ENCODE data around the gene RGL3. TPM values are rescaled to one million over a fixed set of nuclear protein-coding genes. Genes with fewer than 3 reads are reported as not detected.
"Not testable (repeated sequence)": the region's sequence is repeated elsewhere in the genome, so short reads cannot be mapped to it uniquely, and the experiment has no call there.

RGL3 gene
- total RNA-seq, 1 experiment from 2014 or later, result 22.6 TPM

- Histone ChIP-seq H3K36me3 (ENCODE audit: control insufficient read depth, insufficient read depth, low read length) (no peaks in the 10 kb centered on the region), H3K4me1 (ENCODE audit: control insufficient read depth, insufficient read depth, low read length) (no peaks in the 10 kb centered on the region), H3K27ac (ENCODE audit: low read length) (no peak overlapping the region), H3K9me3 (ENCODE audit: control insufficient read depth, insufficient read depth, low read depth, low read length) (no peaks in the 10 kb centered on the region), H3K4me3 (ENCODE audit: low read depth in 2 of 2, low read length in 2 of 2) (no peak overlapping the region), H3K27me3 (ENCODE audit: control insufficient read depth, insufficient read depth, low read length) (no peaks in the 10 kb centered on the region)
- no TSS peak for BruUV-seq (replicated peaks)
- ChIA-PET CTCF (no interaction called here), POLR2A (no interaction called here)
- intact Hi-C loops (cut with micrococcal nuclease; ENCODE audit: unreplicated experiment) (no loop called here), in situ Hi-C loops (cut with HindIII; ENCODE audit: low pct_unique_long_range_greater_than_20kb, low sequenced_read_pairs) (no loop called here)
- TF ChIP-seq CTCF (IDR thresholded peaks at IDR 0.05) (no peak), POLR2AphosphoS5 (IDR thresholded peaks at IDR 0.05; ENCODE audit: low read depth, low read length) (no peak), REST (IDR thresholded peaks at IDR 0.05; ENCODE audit: insufficient read depth in 1 of 2, low read depth in 2 of 2, low read length in 1 of 2) (no peak), SIN3A (IDR thresholded peaks at IDR 0.05; ENCODE audit: borderline replicate concordance, insufficient read depth, low read depth, low read length) (no peak), TCF7L2 (IDR thresholded peaks at IDR 0.05; ENCODE audit: low read depth, low read length) (no peak)
- ATAC-seq (no peak), DNase-seq (ENCODE audit: low read depth, low spot score) (no peak)
Measured at GRCh38 chr19:11410682-11411081, 8.4 kb downstream of the RGL3 start.

- no peaks in the 10 kb centered on the region for H3K4me1 ChIP-seq (ENCODE audit: control insufficient read depth, insufficient read depth, low read length)
- no peak overlapping the region for H3K27ac ChIP-seq (ENCODE audit: low read length)
- DNase-seq (ENCODE audit: low read depth, low spot score) (no peak), ATAC-seq (no peak)
- ChIA-PET CTCF (no interaction called here), POLR2A (no interaction called here)
- no TSS peak for BruUV-seq (replicated peaks)
- no peaks in the 10 kb centered on the region for H3K27me3 ChIP-seq (ENCODE audit: control insufficient read depth, insufficient read depth, low read length)
- TF ChIP-seq SIN3A (IDR thresholded peaks at IDR 0.05; ENCODE audit: borderline replicate concordance, insufficient read depth, low read depth, low read length), result no peak
- H3K4me3 ChIP-seq (ENCODE audit: low read depth in 2 of 2, low read length in 2 of 2), result no peak overlapping the region
- intact Hi-C loops (cut with micrococcal nuclease; ENCODE audit: unreplicated experiment) (no loop called here), in situ Hi-C loops (cut with HindIII; ENCODE audit: low pct_unique_long_range_greater_than_20kb, low sequenced_read_pairs) (no loop called here)
- no peaks in the 10 kb centered on the region for H3K9me3 ChIP-seq (ENCODE audit: control insufficient read depth, insufficient read depth, low read depth, low read length)
- H3K36me3 ChIP-seq (ENCODE audit: control insufficient read depth, insufficient read depth, low read length), result no peaks in the 10 kb centered on the region
Measured at GRCh38 chr19:11408591-11408990, 10.5 kb downstream of the RGL3 start.

- intact Hi-C loops (cut with micrococcal nuclease; ENCODE audit: unreplicated experiment); in situ Hi-C loops (cut with HindIII; ENCODE audit: low pct_unique_long_range_greater_than_20kb, low sequenced_read_pairs): not testable (repeated sequence)
Measured at GRCh38 chr19:11406703-11407236, 12.3 kb downstream of the RGL3 start.

More at GRCh38 chr19:11406703-11407236, 12.3 kb downstream of the RGL3 start:
- H3K27ac ChIP-seq (ENCODE audit: low read length); H3K4me3 ChIP-seq (ENCODE audit: low read depth in 2 of 2, low read length in 2 of 2); H3K36me3 ChIP-seq (ENCODE audit: control insufficient read depth, insufficient read depth, low read length); CTCF ChIA-PET; H3K9me3 ChIP-seq (ENCODE audit: control insufficient read depth, insufficient read depth, low read depth, low read length); ATAC-seq; POLR2A ChIA-PET; H3K4me1 ChIP-seq (ENCODE audit: control insufficient read depth, insufficient read depth, low read length); DNase-seq (ENCODE audit: low read depth, low spot score); H3K27me3 ChIP-seq (ENCODE audit: control insufficient read depth, insufficient read depth, low read length); BruUV-seq (replicated peaks): not testable (repeated sequence)
